SHP77 (cell line): ENCODE measurements around the gene ADAT3.
A peak's percentile ranks its signal among the peaks of the same experiment; 100 is the strongest.

ENCODE experiments used
- DNase-seq, 2 experiments: peaks; one replicate each; lab custom pipeline; 2025; lab: John Stamatoyannopoulos, UW

ADAT3 gene

DNA sequence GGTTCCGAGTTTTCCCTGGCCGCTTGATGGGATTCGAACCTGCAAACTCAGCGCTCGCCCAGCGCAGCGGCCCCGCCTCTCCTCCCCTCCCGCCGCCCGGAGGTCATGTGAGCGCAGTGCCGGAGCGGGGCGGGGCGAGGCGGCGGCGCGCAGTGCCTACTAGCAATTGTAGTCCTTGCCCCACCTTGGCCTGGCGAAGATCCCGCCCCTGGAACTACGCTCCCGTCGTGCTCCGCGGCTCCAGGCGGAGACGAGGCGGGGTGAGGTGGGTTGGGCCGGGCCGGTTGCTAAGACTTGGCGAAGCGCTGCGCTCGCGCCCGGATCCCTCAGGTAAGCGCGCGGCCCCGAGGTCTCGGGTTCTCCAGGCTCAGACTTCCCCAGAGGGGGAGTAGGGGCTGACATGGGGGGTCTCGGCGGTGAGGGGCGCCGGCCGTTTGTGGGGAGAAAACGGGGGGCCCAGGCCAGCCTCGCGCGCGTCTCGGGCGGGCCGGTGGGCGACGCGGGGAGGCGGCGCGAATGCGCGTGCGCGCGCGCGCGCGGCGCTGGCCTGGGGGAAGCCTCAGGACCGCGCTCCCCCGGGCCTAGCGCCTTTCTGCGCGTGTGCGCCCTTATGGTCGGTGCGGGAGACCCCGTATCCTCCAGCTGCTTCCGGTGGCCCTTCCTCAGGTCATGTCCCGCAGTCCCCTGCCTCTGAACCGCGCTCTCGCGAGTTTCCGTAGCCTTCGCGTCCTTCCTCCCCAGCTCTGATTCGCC is at the start of gene ADAT3, which contains the start of gene SCAMP4:
ADAT3 (plus strand) TSS at position 290 of the 753 bp plus-strand sequence. CDS start 6,649 bp downstream, outside the sequence.
SCAMP4 (plus strand) TSS at position 290 of the 753 bp plus-strand sequence. CDS start 9,621 bp downstream, outside the sequence.
- peak; percentile 93 to 98 for DNase-seq

DNA sequence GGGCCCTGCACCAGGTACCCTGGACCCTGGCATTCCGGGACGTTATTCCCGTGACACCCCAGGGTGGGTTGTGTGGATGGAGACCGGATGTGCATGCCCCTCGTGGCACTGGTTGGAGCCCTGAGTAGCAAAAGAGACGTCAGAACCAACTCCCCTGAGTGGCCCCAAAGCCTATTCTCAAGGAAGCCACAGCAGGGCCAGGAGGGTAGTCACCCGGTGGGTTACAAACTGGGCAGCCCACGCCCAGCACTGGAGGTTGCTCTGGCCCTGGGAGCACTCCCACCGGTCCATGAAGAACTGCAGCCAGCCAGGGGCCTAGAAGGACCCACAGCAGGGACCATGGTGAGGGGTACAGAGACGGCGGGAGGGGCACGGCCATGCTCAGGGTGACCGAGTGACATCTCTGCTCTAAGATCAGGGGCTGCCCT is 49.4 kb upstream of the ADAT3 start:
- no peak for DNase-seq

- no peak for DNase-seq
Observed at GRCh38 chr19:1856345-1856697, 48.9 kb upstream of the ADAT3 start.

- no peak for DNase-seq
Observed at GRCh38 chr19:1856698-1857603, 48.2 kb upstream of the ADAT3 start.

GRCh38 chr19:1857648-1858326 is 47.4 kb upstream of the ADAT3 start:
- no peak for DNase-seq

DNA sequence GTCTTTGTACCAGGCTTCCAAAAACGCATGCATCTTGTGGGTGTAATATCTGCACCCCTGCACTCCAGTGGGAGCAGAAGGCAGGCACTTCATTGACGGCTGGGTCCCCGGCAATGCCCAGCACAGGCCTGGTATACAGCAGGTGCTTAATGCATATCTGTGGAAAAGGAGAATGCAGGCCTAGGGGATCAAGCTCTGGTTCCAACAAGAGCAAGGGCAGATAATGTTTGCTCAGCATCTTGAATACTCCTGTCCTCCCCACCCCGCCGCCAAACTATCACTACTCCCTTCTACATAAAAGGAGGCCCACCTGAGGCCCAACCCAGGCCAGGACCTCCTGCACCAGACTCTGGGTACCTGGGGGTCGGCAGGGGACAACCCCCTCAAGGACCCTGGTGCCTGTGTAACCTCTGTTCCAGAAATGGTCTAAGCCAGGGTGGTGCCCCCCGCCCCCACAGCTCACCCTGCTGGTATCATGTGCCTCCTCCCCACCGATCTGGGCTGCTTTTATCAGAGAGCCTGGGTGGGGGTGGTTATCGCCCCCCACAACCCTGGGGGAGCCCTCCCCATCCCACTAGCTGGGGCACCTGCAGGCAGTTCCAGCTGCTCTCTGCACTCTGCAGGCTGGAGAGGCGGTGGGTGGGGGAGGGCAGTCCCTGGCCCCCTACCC is 46.7 kb upstream of the ADAT3 start:
- no peak for DNase-seq

DNA sequence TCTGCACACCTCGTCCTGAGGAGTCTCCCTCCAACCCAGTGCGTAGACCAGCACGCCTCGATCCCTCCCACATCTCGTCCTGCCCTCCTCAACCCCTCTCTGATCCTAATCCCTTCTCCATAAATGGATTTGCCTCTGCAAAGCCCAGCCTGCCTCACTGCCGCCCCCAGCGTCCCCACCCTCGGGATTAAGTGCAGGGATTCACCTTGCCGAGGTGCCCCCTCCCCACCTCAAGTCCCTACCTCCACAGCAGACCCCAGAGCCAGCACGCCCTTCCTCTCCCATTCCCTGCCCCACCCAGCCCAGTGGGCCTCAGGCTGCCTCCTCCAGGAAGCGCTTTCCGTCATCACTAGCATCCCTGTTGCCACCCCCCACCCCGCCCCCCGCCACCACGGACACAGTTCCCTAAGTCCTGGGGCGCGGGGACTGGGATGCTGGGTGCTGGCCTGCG is 45.8 kb upstream of the ADAT3 start:
- no peak for DNase-seq

DNA sequence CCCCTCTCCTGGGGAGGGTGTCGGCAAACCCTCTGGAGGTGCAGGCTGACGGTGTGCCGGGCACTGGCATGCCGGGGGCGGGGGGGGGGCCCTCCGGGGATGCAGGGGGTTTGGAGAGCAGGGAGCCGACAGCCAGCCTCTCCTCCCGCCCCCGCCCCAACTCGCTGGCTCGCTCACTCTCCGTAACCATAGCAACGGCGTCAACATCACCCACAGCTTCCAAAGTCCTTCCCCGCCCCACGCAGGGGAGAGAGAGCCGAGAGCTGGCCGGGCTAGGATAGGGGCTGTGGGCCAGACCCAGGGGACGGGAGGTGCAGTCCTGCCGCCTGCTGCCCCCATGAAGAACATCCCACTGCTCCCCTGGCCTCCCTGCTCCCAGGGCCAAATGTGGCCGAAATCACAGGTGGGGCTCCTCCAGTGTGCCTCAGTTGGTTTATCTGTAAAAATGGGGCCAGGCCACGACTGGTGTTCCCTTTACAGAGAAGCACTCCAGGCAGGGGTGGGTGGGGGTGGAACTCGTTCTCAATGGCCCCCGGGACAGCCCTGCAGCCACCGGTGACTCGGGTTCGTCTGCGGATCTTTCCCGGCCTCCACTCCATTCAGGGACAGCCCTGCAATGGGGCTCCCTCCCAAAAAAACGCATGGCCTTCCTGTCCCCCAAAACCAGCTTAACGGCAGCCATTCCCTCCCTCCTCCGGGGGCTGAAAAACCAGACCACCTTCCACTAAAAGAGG is 45.0 kb upstream of the ADAT3 start:
- DNase-seq, result no peak

GRCh38 chr19:1860821-1861598 is 44.2 kb upstream of the ADAT3 start:
- no peak for DNase-seq

DNA sequence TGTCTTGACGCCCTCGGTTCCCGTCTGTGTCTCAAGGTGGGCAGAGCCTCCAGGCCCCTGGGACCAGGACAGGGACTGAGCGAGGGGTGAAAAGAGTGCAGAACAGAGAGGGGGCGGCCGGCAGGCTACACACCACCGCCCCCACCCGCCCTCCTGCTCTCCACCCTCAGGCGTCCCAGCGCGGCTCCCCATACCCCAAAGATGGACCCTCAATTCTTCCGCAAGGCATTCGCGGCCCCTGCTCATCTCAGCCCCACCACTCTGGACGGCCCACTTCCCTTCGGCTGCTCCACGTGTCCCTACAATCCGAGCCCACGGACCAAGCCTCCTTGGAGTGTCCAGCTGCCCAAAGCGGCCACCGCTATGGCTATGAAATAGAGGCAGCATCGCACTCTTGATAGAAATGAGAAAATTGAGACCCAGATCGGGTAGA is 43.6 kb upstream of the ADAT3 start:
- no peak for DNase-seq

DNA sequence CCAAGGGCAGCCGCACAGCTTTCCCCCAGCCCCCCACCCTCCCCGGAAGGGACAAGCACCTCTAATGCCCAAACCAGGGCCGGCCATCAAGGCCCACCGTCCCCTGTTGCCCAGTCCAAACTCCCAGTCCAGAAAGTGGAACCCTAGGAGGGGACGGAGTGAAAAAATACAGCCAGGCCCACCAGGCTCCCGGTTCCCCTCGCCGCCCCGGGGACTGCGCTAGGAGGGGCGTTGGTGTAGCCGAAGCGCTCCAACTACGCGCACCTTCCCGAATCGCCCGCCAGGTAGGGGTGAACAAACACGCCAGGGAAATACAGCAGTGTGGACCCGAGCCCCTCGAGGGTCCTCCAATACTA is 43.2 kb upstream of the ADAT3 start:
- DNase-seq, result no peak

DNA sequence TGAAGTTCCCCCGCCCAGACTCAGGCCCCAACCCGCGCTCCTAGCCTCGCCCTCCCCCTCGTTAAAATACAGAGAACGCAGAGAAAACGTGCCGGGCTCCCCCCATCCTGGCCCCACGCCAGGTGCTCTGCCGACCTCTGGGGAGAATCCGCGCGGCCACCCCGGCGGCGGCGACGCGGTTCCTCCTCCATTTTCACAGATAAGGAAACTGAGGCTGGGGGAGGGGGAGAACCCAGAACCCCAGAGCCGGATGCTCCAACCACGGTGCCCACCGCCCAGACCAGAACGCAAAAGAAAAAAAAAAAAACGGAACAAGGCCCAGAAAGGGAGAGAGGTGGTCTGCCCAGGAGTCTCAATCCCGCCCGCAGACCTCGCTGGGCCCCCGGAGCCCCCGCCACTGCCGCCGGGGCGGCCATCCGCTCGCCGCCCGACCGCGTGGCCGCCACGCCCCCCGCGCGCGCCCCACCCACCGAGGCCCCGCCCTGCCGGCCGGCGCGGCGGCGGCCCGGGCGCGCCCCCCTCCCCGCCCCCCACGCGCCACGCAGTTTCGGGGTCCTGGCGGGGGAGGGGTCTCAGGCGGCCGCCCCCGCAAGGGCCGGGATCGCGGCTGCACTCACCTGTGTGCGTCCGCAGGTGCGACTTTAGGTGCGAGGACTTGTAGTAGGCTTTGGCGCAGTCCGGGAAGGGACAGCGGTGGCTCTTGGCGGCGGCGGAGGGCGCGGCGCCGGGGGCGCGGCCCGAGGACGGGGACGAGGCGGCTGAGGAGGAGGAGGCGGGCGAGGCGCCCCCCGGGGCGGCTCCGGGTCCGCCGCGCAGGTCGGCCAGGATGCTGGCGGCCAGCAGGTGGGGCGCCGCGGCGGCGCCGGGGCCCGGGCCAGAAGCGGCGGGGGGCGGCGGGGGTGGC is 42.5 kb upstream of the ADAT3 start:
- DNase-seq, result no peak

DNA sequence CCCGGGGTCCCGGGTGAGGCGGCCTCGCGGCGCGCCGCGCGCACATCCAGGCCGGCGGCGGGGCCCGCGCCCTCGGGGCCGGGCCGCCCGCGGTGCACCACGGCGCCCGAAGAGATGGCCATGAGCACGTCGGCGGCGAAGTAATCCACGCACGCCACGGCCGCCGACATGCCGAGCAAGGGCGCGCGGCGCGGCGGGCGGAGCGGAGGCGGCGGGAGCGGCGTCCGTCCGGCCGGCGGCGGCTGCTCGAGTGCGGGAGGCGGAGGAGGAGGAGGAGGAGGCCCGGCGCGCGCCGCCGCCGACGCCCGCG is 41.9 kb upstream of the ADAT3 start, which contains the start of gene KLF16:
KLF16 (minus strand) TSS at position 252 of the 310 bp plus-strand sequence; CDS start at position 170, 82 bp downstream.
- DNase-seq, result no peak

DNA sequence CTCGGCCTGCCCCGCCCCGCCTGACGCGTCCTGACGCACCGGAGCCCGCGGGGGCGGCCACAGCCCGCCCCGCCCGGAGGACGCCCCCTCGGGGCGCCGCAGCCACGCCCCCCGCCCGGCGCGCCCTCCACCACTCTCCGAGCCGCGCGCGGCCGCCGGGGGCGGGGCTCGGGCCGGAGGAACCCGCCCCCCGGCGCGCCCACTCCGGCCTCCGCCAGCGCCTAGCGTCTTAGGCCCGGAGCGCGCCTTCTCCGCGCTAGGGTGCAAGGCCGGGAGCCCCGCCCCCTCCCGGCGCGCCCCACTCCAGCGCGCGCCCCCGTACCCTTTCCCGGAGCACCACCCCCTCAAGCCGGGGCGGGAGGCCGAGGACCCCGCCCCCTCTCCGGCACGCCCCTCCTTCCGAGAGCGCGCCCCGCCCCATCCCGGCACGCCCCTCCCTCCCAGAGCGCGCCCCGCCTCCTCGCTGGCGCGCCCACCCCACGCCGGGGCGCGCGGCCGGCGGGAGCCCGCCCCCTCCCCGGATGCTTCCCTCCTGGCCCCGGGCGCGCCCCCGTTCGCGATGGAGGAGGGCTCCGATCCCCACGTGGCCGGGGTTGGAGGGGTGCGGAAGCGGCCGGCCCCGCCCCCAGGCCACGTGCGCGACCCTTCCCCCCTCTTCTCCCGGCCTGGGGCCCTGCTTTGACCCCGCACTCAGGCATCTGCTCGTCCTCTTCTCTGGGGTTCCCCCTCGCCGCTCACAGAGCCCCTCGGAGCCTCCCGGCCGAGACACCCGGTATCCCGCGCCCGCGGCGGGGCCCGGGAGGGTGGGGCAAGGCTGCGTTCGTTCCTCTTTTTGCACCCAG is 41.3 kb upstream of the ADAT3 start:
- DNase-seq, result peak; percentile 88 to 89

DNA sequence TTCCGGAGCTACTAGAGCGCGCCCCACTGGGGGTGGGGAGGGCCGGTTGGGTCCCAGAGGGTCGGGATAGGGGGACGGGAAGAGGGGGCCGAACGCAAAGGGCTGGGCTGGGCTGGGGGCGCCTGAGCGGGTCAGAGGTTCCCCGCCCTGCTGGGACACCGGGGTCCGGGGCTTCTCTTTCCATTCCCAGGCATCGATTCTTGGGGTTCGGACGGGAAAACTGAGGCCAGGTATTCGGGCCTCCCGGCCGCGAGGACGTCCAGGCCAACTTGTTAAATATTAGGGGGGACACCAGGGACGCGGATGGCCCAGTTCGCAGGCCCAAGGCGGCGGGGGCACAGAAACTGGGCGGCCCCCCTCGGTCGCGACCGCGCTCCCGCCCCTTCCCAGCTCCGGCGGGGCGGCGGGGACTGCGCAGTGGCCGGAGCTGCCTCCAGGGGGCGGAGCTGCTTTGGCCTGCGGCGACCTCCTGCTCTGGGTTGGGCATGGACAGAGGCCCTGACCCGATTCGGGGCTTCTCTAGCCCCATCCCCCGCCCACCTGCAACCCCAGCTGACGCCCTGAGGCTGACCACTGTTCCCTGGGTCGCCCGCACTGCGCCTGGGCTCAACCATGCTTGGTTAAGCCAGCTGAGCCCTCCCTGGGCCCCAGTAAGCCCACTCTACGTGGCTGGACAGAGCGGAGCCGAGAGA is 40.6 kb upstream of the ADAT3 start:
- DNase-seq, result peak; percentile 40 to 50

GRCh38 chr19:1865172-1866010 is 39.8 kb upstream of the ADAT3 start:
- DNase-seq, result no peak
